Endodermal cell (in vitro differentiated cells): ENCODE results near the gene PTK7. TPM values are rescaled to one million over a fixed set of nuclear protein-coding genes. Genes with fewer than 3 reads are reported as not detected.

ENCODE experiments used
- DNase-seq: peaks from one replicate; pipeline ENCODE4 v3.0.0-alpha.2; 2017
- H3K27ac ChIP-seq: 2 replicates; pipeline ENCODE4 v1.5.1; 2013; ENCODE audit warnings: mild to moderate bottlenecking, low read depth, low read length, moderate library complexity
- H3K27me3 ChIP-seq: 2 replicates; pipeline ENCODE4 v1.6.1; 2013; ENCODE audit warnings: mild to moderate bottlenecking, low read length, moderate library complexity; ENCODE audit not compliant: insufficient read depth, control insufficient read depth, poor library complexity, severe bottlenecking
- H3K36me3 ChIP-seq: 2 replicates; pipeline ENCODE4 v1.7.0; 2013; ENCODE audit warnings: mild to moderate bottlenecking, low read length, moderate library complexity; ENCODE audit not compliant: control insufficient read depth, insufficient read depth
- H3K4me1 ChIP-seq: one replicate; pipeline ENCODE4 v1.7.0; 2013; ENCODE audit warnings: low read length; ENCODE audit not compliant: control insufficient read depth, insufficient read depth
- H3K4me3 ChIP-seq: 2 replicates; pipeline ENCODE4 v1.5.1; 2013; ENCODE audit warnings: mild to moderate bottlenecking, low read length, moderate library complexity
- H3K9ac ChIP-seq: 2 replicates; pipeline ENCODE4 v1.6.1; 2013; ENCODE audit warnings: mild to moderate bottlenecking, low read length, moderate library complexity; ENCODE audit not compliant: poor library complexity, severe bottlenecking; ENCODE audit errors: extremely low read depth
- H3K9me3 ChIP-seq: 2 replicates; pipeline ENCODE4 v1.6.1; 2013; ENCODE audit warnings: mild to moderate bottlenecking, low read length, moderate library complexity; ENCODE audit not compliant: control insufficient read depth
- H3K27ac Mint-ChIP-seq: 2 replicates; pipeline ENCODE4 v1.8.0; 2020; ENCODE audit warnings: mixed read lengths
- H3K27me3 Mint-ChIP-seq: 2 replicates; pipeline ENCODE4 v1.8.0; 2021; ENCODE audit warnings: mild to moderate bottlenecking, mixed read lengths; ENCODE audit not compliant: insufficient read depth
- H3K36me3 Mint-ChIP-seq: 2 replicates; pipeline ENCODE4 v1.8.0; 2020; ENCODE audit warnings: low read depth, mixed read lengths
- H3K4me1 Mint-ChIP-seq: 2 replicates; pipeline ENCODE4 v1.8.0; 2020; ENCODE audit warnings: mixed read lengths
- H3K4me3 Mint-ChIP-seq: 2 replicates; pipeline ENCODE4 v1.8.0; 2020; ENCODE audit warnings: mild to moderate bottlenecking, moderate library complexity, mixed read lengths
- H3K9me3 Mint-ChIP-seq: 2 replicates; pipeline ENCODE4 v1.8.0; 2020; ENCODE audit warnings: mild to moderate bottlenecking, mixed read lengths
- WGBS, 2 experiments: methylation state at CpG; one replicate each; pipeline versions ENCODE4 v1.1.5 to v1.1.7; 2013; ENCODE audit warnings: missing lambda C conversion rate in 2 of 2, mixed read lengths in 1 of 2; ENCODE audit not compliant: insufficient coverage in 1 of 2, insufficient read length in 1 of 2; 5-methylcytosine and 5-hydroxymethylcytosine counted together
- total RNA-seq, 2 donors: library from RNA; stranded (reverse); fragmentation: NEBNext Ultra II Directional in 1 of 2; extraction: Animal tissue kit (Norgen Biotek cat#: 25700) in 1 of 2; gene quantifications; 2 replicates in 1 of 2; 3 replicates in 1 of 2; pipeline ENCODE4 v1.2.1, GENCODE V29; 2021
- TF ChIP-seq, protein P1 (sequence below): fragments of 200-600 bp; sonication (generic); conservative IDR thresholded peaks from 2 replicates; pipeline ENCODE4 v1.5.0; 2021; ENCODE audit warnings: antibody characterized with exemption, mild to moderate bottlenecking

PTK7 gene
- total RNA-seq, 2 donors from 2014 or later, result 167 to 183 TPM

- no peak overlapping the region for H3K27ac Mint-ChIP-seq
- H3K27me3 Mint-ChIP-seq, result no peaks in the 10 kb centered on the region
- Histone ChIP-seq H3K36me3 (peaks cover 8% of the 10 kb centered on the region), H3K27me3 (no peaks in the 10 kb centered on the region), H3K9me3 (no peaks in the 10 kb centered on the region), H3K4me1 (no peaks in the 10 kb centered on the region), H3K4me3 (no peak overlapping the region), H3K27ac (no peak overlapping the region), H3K9ac (no peak overlapping the region)
- no peak for DNase-seq
- peaks cover 22% of the 10 kb centered on the region for H3K36me3 Mint-ChIP-seq
- TF ChIP-seq, protein P1, sequence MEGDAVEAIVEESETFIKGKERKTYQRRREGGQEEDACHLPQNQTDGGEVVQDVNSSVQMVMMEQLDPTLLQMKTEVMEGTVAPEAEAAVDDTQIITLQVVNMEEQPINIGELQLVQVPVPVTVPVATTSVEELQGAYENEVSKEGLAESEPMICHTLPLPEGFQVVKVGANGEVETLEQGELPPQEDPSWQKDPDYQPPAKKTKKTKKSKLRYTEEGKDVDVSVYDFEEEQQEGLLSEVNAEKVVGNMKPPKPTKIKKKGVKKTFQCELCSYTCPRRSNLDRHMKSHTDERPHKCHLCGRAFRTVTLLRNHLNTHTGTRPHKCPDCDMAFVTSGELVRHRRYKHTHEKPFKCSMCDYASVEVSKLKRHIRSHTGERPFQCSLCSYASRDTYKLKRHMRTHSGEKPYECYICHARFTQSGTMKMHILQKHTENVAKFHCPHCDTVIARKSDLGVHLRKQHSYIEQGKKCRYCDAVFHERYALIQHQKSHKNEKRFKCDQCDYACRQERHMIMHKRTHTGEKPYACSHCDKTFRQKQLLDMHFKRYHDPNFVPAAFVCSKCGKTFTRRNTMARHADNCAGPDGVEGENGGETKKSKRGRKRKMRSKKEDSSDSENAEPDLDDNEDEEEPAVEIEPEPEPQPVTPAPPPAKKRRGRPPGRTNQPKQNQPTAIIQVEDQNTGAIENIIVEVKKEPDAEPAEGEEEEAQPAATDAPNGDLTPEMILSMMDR, result no peak
- no peaks in the 10 kb centered on the region for H3K9me3 Mint-ChIP-seq
- peaks cover 14% of the 10 kb centered on the region for H3K4me1 Mint-ChIP-seq
- H3K4me3 Mint-ChIP-seq, result no peak overlapping the region
- WGBS, 2 experiments, result 92% methylated on average over 4 of the region's 4 CpGs; no CpG with 5 or more reads in 1 of the 2 experiments
These were observed 110.6 kb downstream of the PTK7 start for GRCh38 chr6:43186706-43187105.

DNA sequence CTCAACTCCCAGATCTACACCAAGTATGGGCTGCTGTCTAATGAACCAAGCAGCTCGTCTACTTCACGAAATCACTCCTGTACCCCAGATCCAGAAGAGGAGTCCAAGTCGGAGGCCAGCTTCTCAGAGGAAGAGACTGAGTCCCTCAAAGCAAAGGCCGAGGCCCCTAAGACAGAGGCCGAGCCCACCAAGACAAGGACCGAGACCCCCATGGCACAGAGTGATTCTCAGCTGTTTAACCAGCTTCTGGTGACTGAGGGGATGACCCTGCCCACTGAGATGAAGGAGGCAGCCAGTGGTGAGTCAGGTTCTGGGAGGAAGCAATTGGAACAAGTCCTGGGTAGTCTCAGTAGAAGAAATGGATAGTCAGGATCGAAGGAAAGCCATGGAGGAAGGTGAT is 111.7 kb downstream of the PTK7 start:
- H3K4me3 Mint-ChIP-seq, result no peak overlapping the region
- no peak overlapping the region for H3K27ac Mint-ChIP-seq
- H3K27me3 Mint-ChIP-seq, result no peaks in the 10 kb centered on the region
- peaks cover 8% of the 10 kb centered on the region for H3K36me3 ChIP-seq
- H3K9me3 Mint-ChIP-seq, result no peaks in the 10 kb centered on the region
- H3K27ac ChIP-seq, result no peak overlapping the region
- peaks cover 9% of the 10 kb centered on the region for H3K4me1 Mint-ChIP-seq
- H3K4me3 ChIP-seq, result no peak overlapping the region
- DNase-seq, result no peak
- H3K9ac ChIP-seq, result no peak overlapping the region
- H3K4me1 ChIP-seq, result no peaks in the 10 kb centered on the region
- TF ChIP-seq, protein P1, result no peak
- H3K36me3 Mint-ChIP-seq, result peaks cover 25% of the 10 kb centered on the region
- 94 to 100% methylated on average over 5 to 7 of the region's 7 CpGs for WGBS, 2 experiments
- H3K9me3 ChIP-seq, result no peaks in the 10 kb centered on the region
- no peaks in the 10 kb centered on the region for H3K27me3 ChIP-seq

GRCh38 chr6:43188426-43188825 is 112.3 kb downstream of the PTK7 start:
- WGBS, 2 experiments, result 92 to 97% methylated on average over 9 to 10 of the region's 10 CpGs
- H3K4me1 ChIP-seq, result no peaks in the 10 kb centered on the region
- H3K36me3 ChIP-seq, result peaks cover 8% of the 10 kb centered on the region
- no peaks in the 10 kb centered on the region for H3K9me3 ChIP-seq
- H3K27me3 ChIP-seq, result no peaks in the 10 kb centered on the region
- no peak overlapping the region for H3K4me3 ChIP-seq
- Mint-ChIP-seq H3K27me3 (no peaks in the 10 kb centered on the region), H3K4me1 (peaks cover 3% of the 10 kb centered on the region), H3K4me3 (no peak overlapping the region), H3K9me3 (no peaks in the 10 kb centered on the region), H3K36me3 (peaks cover 30% of the 10 kb centered on the region), H3K27ac (no peak overlapping the region)
- no peak for DNase-seq
- H3K9ac ChIP-seq, result no peak overlapping the region
- H3K27ac ChIP-seq, result no peak overlapping the region
- TF ChIP-seq, protein P1, result no peak
